Lung (tissue), 12 donors: ENCODE data around the gene RETREG2. TPM values are rescaled to one million over a fixed set of nuclear protein-coding genes. Genes with fewer than 3 reads are reported as not detected.
A peak's percentile ranks its signal among the peaks of the same experiment; 100 is the strongest.

Source experiments
- ATAC-seq: fragments of 200-7000 bp; cut with Tn5 transposase; one replicate; pipeline ENCODE4 v1.9.1; 2020; ENCODE audit warnings: moderate number of reproducible peaks; ENCODE audit not compliant: insufficient read depth, low FRiP score
- DNase-seq, 3 donors: peaks; one replicate each; pipeline ENCODE4 v3.0.0-alpha.2; 2013 to 2017
- H3K27ac ChIP-seq, 2 donors: one replicate each; pipeline ENCODE4 v1.5.1; 2013; ENCODE audit warnings: mild to moderate bottlenecking in 2 of 2, moderate library complexity in 2 of 2, control low read depth in 1 of 2, inconsistent platforms in 1 of 2, low read depth in 1 of 2, low read length in 1 of 2
- H3K27me3 ChIP-seq, 3 donors: one replicate each; pipeline ENCODE4 v1.5.1; 2013; ENCODE audit warnings: low read length in 2 of 3; ENCODE audit not compliant: control insufficient read depth in 3 of 3, insufficient read depth in 3 of 3
- H3K36me3 ChIP-seq, 4 donors: one replicate each; pipeline ENCODE4 v1.5.1; 2013; ENCODE audit warnings: low read length in 4 of 4, mild to moderate bottlenecking in 1 of 4, moderate library complexity in 1 of 4; ENCODE audit not compliant: control insufficient read depth in 4 of 4, insufficient read depth in 4 of 4
- H3K4me1 ChIP-seq, 5 donors: one replicate each; pipeline ENCODE4 v1.5.1; 2013; ENCODE audit warnings: low read length in 5 of 5, mild to moderate bottlenecking in 2 of 5, moderate library complexity in 1 of 5; ENCODE audit not compliant: control insufficient read depth in 5 of 5, insufficient read depth in 5 of 5
- H3K4me3 ChIP-seq: one replicate; pipeline ENCODE4 v1.5.1; 2013; ENCODE audit warnings: mild to moderate bottlenecking, control low read depth, moderate library complexity
- H3K9ac ChIP-seq, 2 donors: one replicate each; pipeline ENCODE4 v1.5.1; 2013; ENCODE audit warnings: low read length in 2 of 2, control low read depth in 1 of 2; ENCODE audit not compliant: insufficient read depth in 1 of 2
- H3K9me3 ChIP-seq, 4 donors: one replicate each; pipeline ENCODE4 v1.5.1; 2013; ENCODE audit warnings: low read length in 3 of 4, mild to moderate bottlenecking in 1 of 4, moderate library complexity in 1 of 4; ENCODE audit not compliant: control insufficient read depth in 4 of 4, insufficient read depth in 3 of 4
- WGBS, 2 donors: extraction: QIAGEN DNeasy Blood & Tissue Kit; methylation state at CpG; one replicate each; pipeline ENCODE4 v1.1.7; 2013; 5-methylcytosine and 5-hydroxymethylcytosine counted together
- polyA plus RNA-seq, 2 donors: library from polyadenylated mRNA; stranded (reverse); fragments of 200-250 nt; gene quantifications; one replicate each; pipeline ENCODE4 v1.2.1, GENCODE V29; 2013
- total RNA-seq, 2 donors: library from RNA; depleted of rRNA in 1 of 2; stranded (reverse); fragments of >200 nt in 1 of 2; gene quantifications; one replicate each; pipeline ENCODE4 v1.2.1, GENCODE V29; 2014 to 2021
- TF ChIP-seq, protein P1 (sequence below): IDR thresholded peaks from 2 replicates; pipeline ENCODE4 v1.5.1; 2012; ENCODE audit warnings: mild to moderate bottlenecking; ENCODE audit errors: control extremely low read depth, extremely low read depth
- donor health status: control.
- donor health status: control.
- donor health status: Bipolar disorder and iron deficiency.
- donor health status: healthy.
- donor health status: DM: yes; HTN: yes; CAD: no.

RETREG2 gene
- total and polyA plus RNA-seq, 4 donors, result 42.1 to 80.6 (median 51.7) TPM

DNA sequence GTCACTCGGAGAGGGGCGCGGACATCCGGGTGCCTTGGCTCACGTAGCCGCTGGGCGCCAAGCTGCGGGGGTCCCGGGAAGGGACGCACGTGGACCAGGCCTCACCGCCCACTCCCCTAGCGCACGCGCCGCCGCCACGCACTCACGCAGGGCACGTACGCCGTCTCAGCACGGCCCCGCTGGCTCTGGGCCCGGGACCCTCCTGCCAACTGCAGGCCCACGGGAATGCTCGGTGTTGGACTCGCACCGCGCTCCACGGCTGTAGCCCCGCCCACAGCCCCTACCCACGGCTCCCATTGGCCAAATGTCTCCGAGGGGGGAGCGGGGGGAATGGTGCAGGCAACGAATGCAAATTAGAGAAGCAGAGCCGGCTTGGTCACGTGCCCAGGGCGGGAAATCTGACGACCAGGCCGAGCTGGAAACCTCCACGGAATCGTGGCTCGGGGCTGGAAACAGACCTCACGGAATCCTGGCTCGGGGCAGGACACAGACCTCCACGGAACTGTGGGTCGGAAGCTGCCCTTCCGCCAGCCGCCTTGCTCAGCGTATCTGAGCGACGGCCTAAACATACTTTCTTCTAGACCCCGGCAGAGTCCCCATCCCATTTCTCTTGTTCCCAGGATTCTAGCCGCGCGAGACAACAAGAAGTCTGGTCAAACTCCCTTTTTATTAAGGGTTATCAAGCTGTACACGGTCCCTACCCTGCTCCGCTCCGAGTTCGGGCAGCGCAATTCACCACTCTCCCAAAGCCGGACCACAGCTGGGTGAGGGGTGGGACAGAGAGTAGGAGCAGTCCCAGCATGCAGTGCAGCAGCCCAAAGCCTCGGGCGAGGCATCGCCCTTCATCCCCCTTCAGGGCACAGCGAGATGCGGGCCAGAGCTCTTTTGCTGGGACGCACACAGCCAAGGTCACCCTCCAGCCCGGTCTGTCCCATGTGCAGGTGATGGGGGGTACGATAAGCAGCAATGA is 40.9 kb downstream of the RETREG2 start, which contains the start of gene ABCB6:
ABCB6 (minus strand) TSS at position 227 of the 970 bp plus-strand sequence. CDS start 285 bp downstream, outside the sequence.
- WGBS, 2 donors, result 11 to 15% methylated on average over 67 to 71 of the region's 71 CpGs
- H3K4me3 ChIP-seq, result peak within 1 kb of the TSS; percentile 44
- peaks cover 0 to 26% (median 11%) of the 10 kb centered on the region in 5 donors for H3K4me1 ChIP-seq
- TF ChIP-seq, protein P1, sequence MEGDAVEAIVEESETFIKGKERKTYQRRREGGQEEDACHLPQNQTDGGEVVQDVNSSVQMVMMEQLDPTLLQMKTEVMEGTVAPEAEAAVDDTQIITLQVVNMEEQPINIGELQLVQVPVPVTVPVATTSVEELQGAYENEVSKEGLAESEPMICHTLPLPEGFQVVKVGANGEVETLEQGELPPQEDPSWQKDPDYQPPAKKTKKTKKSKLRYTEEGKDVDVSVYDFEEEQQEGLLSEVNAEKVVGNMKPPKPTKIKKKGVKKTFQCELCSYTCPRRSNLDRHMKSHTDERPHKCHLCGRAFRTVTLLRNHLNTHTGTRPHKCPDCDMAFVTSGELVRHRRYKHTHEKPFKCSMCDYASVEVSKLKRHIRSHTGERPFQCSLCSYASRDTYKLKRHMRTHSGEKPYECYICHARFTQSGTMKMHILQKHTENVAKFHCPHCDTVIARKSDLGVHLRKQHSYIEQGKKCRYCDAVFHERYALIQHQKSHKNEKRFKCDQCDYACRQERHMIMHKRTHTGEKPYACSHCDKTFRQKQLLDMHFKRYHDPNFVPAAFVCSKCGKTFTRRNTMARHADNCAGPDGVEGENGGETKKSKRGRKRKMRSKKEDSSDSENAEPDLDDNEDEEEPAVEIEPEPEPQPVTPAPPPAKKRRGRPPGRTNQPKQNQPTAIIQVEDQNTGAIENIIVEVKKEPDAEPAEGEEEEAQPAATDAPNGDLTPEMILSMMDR, result no peak
- H3K27me3 ChIP-seq, result no peaks in the 10 kb centered on the region
- peak within 1 kb of the TSS; percentile 57 to 74 for H3K9ac ChIP-seq
- peak; percentile 97 to 98 (median 98) for DNase-seq
- ATAC-seq, result peak; percentile 90
- peaks cover 10 to 51% (median 47%) of the 10 kb centered on the region in 4 donors for H3K36me3 ChIP-seq
- H3K27ac ChIP-seq, result peak within 1 kb of the TSS; percentile 83 to 87
- no peaks in the 10 kb centered on the region for H3K9me3 ChIP-seq

DNA sequence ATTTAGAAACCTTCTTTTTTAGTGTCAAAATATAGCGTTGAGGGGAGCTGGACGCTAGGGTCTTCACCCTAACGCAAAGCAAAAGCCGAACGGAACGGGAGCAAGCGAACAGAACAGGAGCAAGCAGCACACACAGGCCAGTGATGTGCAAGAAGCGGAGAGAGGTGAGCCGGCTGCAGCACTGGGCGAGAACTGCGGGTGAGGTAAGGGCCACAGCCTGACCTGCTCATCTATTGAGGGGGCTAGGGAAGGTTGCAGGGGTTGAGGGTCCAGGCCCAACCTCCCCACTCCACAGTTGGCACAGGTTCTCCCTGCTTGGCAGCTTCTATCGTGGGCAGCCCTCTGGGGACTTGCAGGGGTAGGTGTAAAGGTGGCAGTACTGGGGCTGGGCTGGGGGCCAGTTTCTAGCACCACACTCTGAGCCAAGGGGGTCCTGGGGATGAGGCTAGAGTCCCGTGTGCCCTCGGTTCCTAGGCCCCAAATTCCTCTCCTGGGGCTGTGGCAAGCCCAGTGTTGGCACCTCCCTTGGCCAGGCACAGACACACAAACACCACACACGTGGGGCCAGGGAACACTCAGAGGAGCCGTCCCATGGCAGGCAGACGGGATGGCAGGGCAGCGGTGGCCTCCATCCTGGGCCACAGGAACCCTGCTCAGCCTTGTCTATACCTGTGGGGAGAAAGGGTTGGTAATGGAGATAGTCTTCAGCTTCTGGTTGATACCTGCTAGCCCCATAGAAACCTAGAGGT is 41.9 kb downstream of the RETREG2 start:
- TF ChIP-seq, protein P1, result no peak
- peak overlapping the region in 1 of 2 donors; percentile 4 for H3K27ac ChIP-seq
- no peak overlapping the region for H3K4me3 ChIP-seq
- WGBS, 2 donors, result 91 to 94% methylated on average over 18 of the region's 18 CpGs
- peaks cover 0 to 26% (median 11%) of the 10 kb centered on the region in 5 donors for H3K4me1 ChIP-seq
- ATAC-seq, result no peak
- peak overlapping the region in 1 of 2 donors; percentile 74 for H3K9ac ChIP-seq
- H3K9me3 ChIP-seq, result no peaks in the 10 kb centered on the region
- DNase-seq, result no peak
- H3K36me3 ChIP-seq, result peaks cover 13 to 53% (median 44%) of the 10 kb centered on the region in 4 donors
- no peaks in the 10 kb centered on the region for H3K27me3 ChIP-seq

DNA sequence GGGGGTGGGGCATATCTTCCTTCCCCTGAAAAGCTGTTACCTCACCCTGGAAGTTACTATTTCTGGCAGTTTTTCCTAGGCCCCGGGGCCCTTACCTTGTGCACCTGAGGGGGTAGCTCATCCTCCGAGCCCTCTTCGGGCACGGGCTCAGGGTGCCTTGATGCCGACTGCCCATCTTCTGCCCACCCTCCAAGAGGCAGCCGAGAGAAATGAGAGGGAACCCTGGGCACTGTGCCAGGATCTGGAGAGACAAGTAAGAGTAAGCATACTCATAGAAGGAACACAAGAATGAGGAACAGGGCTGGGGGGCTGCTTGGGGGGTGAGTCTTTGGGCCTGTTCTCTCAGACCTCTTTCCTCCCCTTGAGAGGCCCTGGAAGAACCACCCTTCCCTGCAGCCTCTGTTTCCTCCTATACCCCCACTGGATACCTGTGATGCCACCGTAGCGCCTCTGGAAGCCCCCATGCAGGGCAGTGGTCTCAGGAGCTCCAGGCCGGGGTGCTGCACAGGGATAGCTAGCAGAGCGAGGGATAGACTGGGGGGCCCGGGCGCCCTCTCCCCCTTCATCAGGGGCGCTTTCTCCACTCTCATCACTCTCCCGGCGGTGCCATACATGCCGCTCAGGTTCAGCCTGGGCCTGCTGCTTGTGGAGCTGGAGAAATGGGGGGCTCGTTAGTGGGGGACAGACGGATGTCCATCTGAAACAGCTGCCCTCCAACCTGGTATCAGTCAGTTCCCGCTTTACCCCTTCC is 42.8 kb downstream of the RETREG2 start:
- peaks cover 18 to 59% (median 48%) of the 10 kb centered on the region in 4 donors for H3K36me3 ChIP-seq
- H3K4me1 ChIP-seq, result peaks cover 0 to 26% (median 11%) of the 10 kb centered on the region in 5 donors
- WGBS, 2 donors, result 89 to 90% methylated on average over 19 of the region's 19 CpGs
- no peaks in the 10 kb centered on the region for H3K27me3 ChIP-seq
- no peak overlapping the region for H3K9ac ChIP-seq
- TF ChIP-seq, protein P1, result no peak
- ATAC-seq (no peak), DNase-seq (no peak)
- no peak overlapping the region for H3K27ac ChIP-seq
- H3K4me3 ChIP-seq, result no peak overlapping the region
- H3K9me3 ChIP-seq, result no peaks in the 10 kb centered on the region
